A549 (cell line): Measurements from ENCODE around the gene C1orf21.

Source experiments
- CHD2 ChIP-seq: fragments of 150-350 bp; IDR thresholded peaks from 2 replicates; pipeline ENCODE4 v1.6.1; 2014; ENCODE audit warnings: low read length; ENCODE audit not compliant: partially characterized antibody
- CTCF ChIP-seq: fragments of >200 bp; sonication (Bioruptor Twin); formaldehyde crosslinking; IDR thresholded peaks from 3 replicates; pipeline ENCODE4 v1.5.1; 2016
- EP300 ChIP-seq, 2 experiments: fragments of >200 bp; sonication (Bioruptor Twin); formaldehyde crosslinking; IDR thresholded peaks; 2 replicates in 1 of 2; 3 replicates in 1 of 2; pipeline ENCODE4 v1.6.1; 2016 to 2017
- HOXB5 ChIP-seq: fragments of 250-450 bp; sonication (Bioruptor Pico); IDR thresholded peaks from 2 replicates; pipeline ENCODE4 v1.5.0; 2020; ENCODE audit warnings: mild to moderate bottlenecking, moderate library complexity
- MAFK ChIP-seq: fragments of 450-650 bp; IDR thresholded peaks from 2 replicates; pipeline ENCODE4 v1.6.1; 2014; ENCODE audit not compliant: partially characterized antibody
- MAX ChIP-seq: IDR thresholded peaks from 2 replicates; pipeline ENCODE4 v1.6.1; 2012
- NFE2L2 ChIP-seq: fragments of 150-350 bp; conservative IDR thresholded peaks from 2 replicates; pipeline ENCODE4 v1.6.1; 2014; ENCODE audit warnings: low read length
- RAD21 ChIP-seq, 2 experiments: fragments of >200 bp in 1 of 2; sonication (Bioruptor Twin) in 1 of 2; formaldehyde crosslinking in 1 of 2; IDR thresholded peaks in 1 of 2; conservative IDR thresholded peaks in 1 of 2; 2 replicates in 1 of 2; 3 replicates in 1 of 2; pipeline ENCODE4 v1.6.1; 2012 to 2018; ENCODE audit warnings: inconsistent platforms in 1 of 2
- REST ChIP-seq: fragments of 200-600 bp; sonication (generic); IDR thresholded peaks from 2 replicates; pipeline ENCODE4 v1.6.1; 2016; ENCODE audit warnings: antibody characterized with exemption, mild to moderate bottlenecking, moderate library complexity
- RFX5 ChIP-seq: fragments of 450-650 bp; IDR thresholded peaks from 2 replicates; pipeline ENCODE4 v1.7.1; 2014; ENCODE audit warnings: antibody characterized with exemption, mild to moderate bottlenecking, moderate library complexity
- ZNF302 ChIP-seq: fragments of 250-450 bp; sonication (Bioruptor Pico); IDR thresholded peaks from 2 replicates; pipeline ENCODE4 v1.9.0; 2021; ENCODE audit warnings: inconsistent platforms, mild to moderate bottlenecking, moderate library complexity

GRCh38 chr1:184461321-184461720 lies 74.5 kb downstream of the C1orf21 start:
- TF ChIP-seq ZNF302 (CRISPR knock-in tag) (no peak), EP300 (IDR thresholded peaks at IDR 0.05) (no peak), CTCF (no peak), MAX (no peak), HOXB5 (no peak), CHD2 (no peak), RFX5 (no peak), REST (no peak), RAD21 (conservative IDR thresholded peaks at IDR 0.05 in 1 of 2, IDR thresholded peaks at IDR 0.05 in 1 of 2) (no peak), MAFK (no peak), NFE2L2 (no peak)
